ENCODE data around the gene NXNL1. TPM values are rescaled to one million over a fixed set of nuclear protein-coding genes. Genes with fewer than 3 reads are reported as not detected.

NXNL1 gene
- total RNA-seq, 1 donor from 2014 or later, result not detected

- DNase-seq (ENCODE audit: low read depth), result no peak
- Histone ChIP-seq H3K4me3 (ENCODE audit: low read depth, low read length) (no peak overlapping the region), H3K36me3 (ENCODE audit: control insufficient read depth, insufficient read depth, low read length) (peaks cover 3% of the 10 kb centered on the region), H3K27me3 (ENCODE audit: control insufficient read depth, insufficient read depth, low read length) (no peaks in the 10 kb centered on the region)
- no peak for FAIRE-seq
- no peak for TF ChIP-seq CTCF (IDR thresholded peaks at IDR 0.05; ENCODE audit: insufficient read depth, low read length, severe bottlenecking)
Observed at GRCh38 chr19:17421942-17422341, 38.8 kb downstream of the NXNL1 start.

- Histone ChIP-seq H3K4me3 (ENCODE audit: low read depth, low read length) (peak overlapping the region; percentile 66), H3K36me3 (ENCODE audit: control insufficient read depth, insufficient read depth, low read length) (peaks cover 3% of the 10 kb centered on the region), H3K27me3 (ENCODE audit: control insufficient read depth, insufficient read depth, low read length) (no peaks in the 10 kb centered on the region)
- TF ChIP-seq CTCF (IDR thresholded peaks at IDR 0.05; ENCODE audit: insufficient read depth, low read length, severe bottlenecking), result no peak
- DNase-seq (ENCODE audit: low read depth), result no peak
- FAIRE-seq, result no peak
Observed at GRCh38 chr19:17420475-17420924, 40.2 kb downstream of the NXNL1 start.

GRCh38 chr19:17419621-17420474 lies 40.9 kb downstream of the NXNL1 start, which contains the start of gene MVB12A:
TSS of gene MVB12A (plus strand) at chr19:17420047. CDS start at chr19:17420136, 89 bp downstream.
- DNase-seq (ENCODE audit: low read depth), result peak; percentile 96
- peaks cover 3% of the 10 kb centered on the region for H3K36me3 ChIP-seq (ENCODE audit: control insufficient read depth, insufficient read depth, low read length)
- no peak for TF ChIP-seq CTCF (IDR thresholded peaks at IDR 0.05; ENCODE audit: insufficient read depth, low read length, severe bottlenecking)
- peak within 1 kb of the TSS; percentile 66 for H3K4me3 ChIP-seq (ENCODE audit: low read depth, low read length)
- FAIRE-seq, result no peak
- H3K27me3 ChIP-seq (ENCODE audit: control insufficient read depth, insufficient read depth, low read length), result no peaks in the 10 kb centered on the region

- H3K36me3 ChIP-seq (ENCODE audit: control insufficient read depth, insufficient read depth, low read length), result peaks cover 3% of the 10 kb centered on the region
- no peak for TF ChIP-seq CTCF (IDR thresholded peaks at IDR 0.05; ENCODE audit: insufficient read depth, low read length, severe bottlenecking)
- DNase-seq (ENCODE audit: low read depth) (no peak), FAIRE-seq (no peak)
- H3K4me3 ChIP-seq (ENCODE audit: low read depth, low read length), result peak overlapping the region; percentile 38
- no peaks in the 10 kb centered on the region for H3K27me3 ChIP-seq (ENCODE audit: control insufficient read depth, insufficient read depth, low read length)
Observed at GRCh38 chr19:17419154-17419620, 41.5 kb downstream of the NXNL1 start.

- peaks cover 2% of the 10 kb centered on the region for H3K36me3 ChIP-seq (ENCODE audit: control insufficient read depth, insufficient read depth, low read length)
- H3K27me3 ChIP-seq (ENCODE audit: control insufficient read depth, insufficient read depth, low read length), result no peaks in the 10 kb centered on the region
- no peak overlapping the region for H3K4me3 ChIP-seq (ENCODE audit: low read depth, low read length)
- no peak for TF ChIP-seq CTCF (IDR thresholded peaks at IDR 0.05; ENCODE audit: insufficient read depth, low read length, severe bottlenecking)
- DNase-seq (ENCODE audit: low read depth) (no peak), FAIRE-seq (no peak)
Observed at GRCh38 chr19:17418710-17419109, 42.0 kb downstream of the NXNL1 start.

Data from bronchial epithelial cell (primary cell).